Activated naive CD4-positive, alpha-beta T cell treated with Interleukin-2 at 50 U/mL for 16 hours (primary cell): Measurements from ENCODE around the gene CHCHD1.
"Not testable (repeated sequence)": the region's sequence is repeated elsewhere in the genome, so short reads cannot be mapped to it uniquely, and the experiment has no call there.

Experiments
- DNase-seq: peaks from one replicate; pipeline ENCODE4 v3.0.0-alpha.2; 2020

CHCHD1 gene

GRCh38 chr10:73795491-73795890 lies 13.6 kb downstream of the CHCHD1 start:
- not testable (repeated sequence) for DNase-seq

- DNase-seq = not testable (repeated sequence)
Measured at GRCh38 chr10:73796035-73796434, 14.2 kb downstream of the CHCHD1 start.

GRCh38 chr10:73796766-73797165 lies 14.9 kb downstream of the CHCHD1 start:
- DNase-seq = no peak

GRCh38 chr10:73797324-73798025 lies 15.6 kb downstream of the CHCHD1 start:
- no peak for DNase-seq

GRCh38 chr10:73798087-73798486 lies 16.2 kb downstream of the CHCHD1 start:
- DNase-seq = no peak

GRCh38 chr10:73798927-73799560 lies 17.2 kb downstream of the CHCHD1 start:
- no peak for DNase-seq

- DNase-seq = no peak
Measured at GRCh38 chr10:73799899-73800559, 18.2 kb downstream of the CHCHD1 start.

GRCh38 chr10:73800560-73801252 lies 18.9 kb downstream of the CHCHD1 start:
- DNase-seq = no peak

- no peak for DNase-seq
Measured at GRCh38 chr10:73801253-73801590, 19.4 kb downstream of the CHCHD1 start.

- DNase-seq = no peak
Measured at GRCh38 chr10:73802276-73802991, 20.6 kb downstream of the CHCHD1 start.

- no peak for DNase-seq
Measured at GRCh38 chr10:73803680-73804286, 21.9 kb downstream of the CHCHD1 start.

- no peak for DNase-seq
Measured at GRCh38 chr10:73806176-73806950, 24.5 kb downstream of the CHCHD1 start.

- DNase-seq = no peak
Measured at GRCh38 chr10:73807471-73807870, 25.6 kb downstream of the CHCHD1 start.

GRCh38 chr10:73808021-73808815 lies 26.4 kb downstream of the CHCHD1 start:
- DNase-seq = no peak

GRCh38 chr10:73809061-73809818 lies 27.4 kb downstream of the CHCHD1 start:
- DNase-seq = no peak

- DNase-seq = no peak
Measured at GRCh38 chr10:73810358-73810734, 28.5 kb downstream of the CHCHD1 start.

GRCh38 chr10:73810735-73811465 lies 29.1 kb downstream of the CHCHD1 start:
- peak; percentile 60 for DNase-seq

- no peak for DNase-seq
Measured at GRCh38 chr10:73812657-73813056, 30.8 kb downstream of the CHCHD1 start.

GRCh38 chr10:73813333-73813732 lies 31.5 kb downstream of the CHCHD1 start:
- no peak for DNase-seq
